Tibial nerve (tissue), 4 donors: ENCODE data around the gene TTC22. TPM values are rescaled to one million over a fixed set of nuclear protein-coding genes. Genes with fewer than 3 reads are reported as not detected.

ENCODE experiments used
- DNase-seq, 2 donors: peaks; one replicate each; pipeline ENCODE4 v3.0.0-alpha.2; 2019; ENCODE audit warnings: low spot score in 2 of 2
- H3K27ac ChIP-seq, 4 donors: fragments of 200-600 bp; sonication (generic) in 3 of 4; one replicate each; pipeline ENCODE4 v1.5.1; 2017 to 2019; ENCODE audit warnings: mild to moderate bottlenecking in 1 of 4
- H3K27me3 ChIP-seq, 2 donors: fragments of 200-600 bp; sonication (generic) in 1 of 2; one replicate each; pipeline versions ENCODE4 v1.5.1 to v1.6.0; 2017 to 2019
- H3K36me3 ChIP-seq, 3 donors: fragments of 200-600 bp; sonication (generic); one replicate each; pipeline ENCODE4 v1.5.1; 2018 to 2019
- H3K4me1 ChIP-seq, 4 donors: fragments of 200-600 bp; sonication (generic) in 3 of 4; one replicate each; pipeline ENCODE4 v1.5.1; 2017 to 2019
- H3K4me3 ChIP-seq, 4 donors: fragments of 200-600 bp; sonication (generic) in 3 of 4; one replicate each; pipeline ENCODE4 v1.5.1; 2017 to 2019; ENCODE audit warnings: mild to moderate bottlenecking in 1 of 4, moderate library complexity in 1 of 4
- H3K9me3 ChIP-seq, 4 donors: fragments of 200-600 bp; sonication (generic) in 3 of 4; one replicate each; pipeline ENCODE4 v1.5.1; 2017 to 2019
- CTCF ChIP-seq, 5 experiments: fragments of 200-600 bp in 3 of 5; fragments of 450-650 bp in 2 of 5; sonication (generic) in 3 of 5; IDR thresholded peaks; one replicate each; pipeline ENCODE4 v1.5.1; 2016 to 2019; ENCODE audit warnings: antibody characterized with exemption in 5 of 5, mild to moderate bottlenecking in 3 of 5, moderate library complexity in 2 of 5
- EP300 ChIP-seq, 2 donors: sonication (generic); formaldehyde crosslinking; IDR thresholded peaks; one replicate each; pipeline ENCODE4 v1.6.1; 2017; ENCODE audit warnings: antibody characterized with exemption in 2 of 2, mild to moderate bottlenecking in 1 of 2
- POLR2A ChIP-seq, 2 donors: fragments of 450-650 bp; IDR thresholded peaks; one replicate each; pipeline ENCODE4 v1.6.1; 2017; ENCODE audit warnings: antibody characterized with exemption in 2 of 2, mild to moderate bottlenecking in 2 of 2, moderate library complexity in 2 of 2
- WGBS, 2 donors: methylation state at CpG; one replicate each; pipeline ENCODE4 v1.1.5; 2018; 5-methylcytosine and 5-hydroxymethylcytosine counted together
- total RNA-seq, 4 donors: library from RNA; depleted of rRNA; stranded (reverse); fragments of >200 nt; gene quantifications; one replicate each; pipeline ENCODE4 v1.1.0, GENCODE V29; 2016

The TTC22 gene
- total RNA-seq, 4 donors from 2014 or later: not detected

- Histone ChIP-seq H3K27ac (no peak overlapping the region), H3K4me3 (no peak overlapping the region), H3K27me3 (peaks cover 0 to 25% of the 10 kb centered on the region in 2 donors), H3K36me3 (no peaks in the 10 kb centered on the region), H3K4me1 (no peaks in the 10 kb centered on the region), H3K9me3 (peaks cover 0 to 19% (median 2%) of the 10 kb centered on the region in 4 donors)
- 30 to 55% methylated on average over 6 to 7 of the region's 7 CpGs for WGBS, 2 donors
- DNase-seq: no peak
- TF ChIP-seq EP300 (IDR thresholded peaks at IDR 0.05) (no peak), CTCF (IDR thresholded peaks at IDR 0.05) (no peak), POLR2A (IDR thresholded peaks at IDR 0.05) (no peak)
These were observed 8.3 kb downstream of the TTC22 start for GRCh38 chr1:54792686-54793282.

- H3K4me3 ChIP-seq: no peak overlapping the region
- DNase-seq: no peak
- H3K36me3 ChIP-seq: no peaks in the 10 kb centered on the region
- no peak overlapping the region for H3K27ac ChIP-seq
- 80% methylated on average over 13 of the region's 13 CpGs for WGBS, 2 donors
- TF ChIP-seq POLR2A (IDR thresholded peaks at IDR 0.05): no peak
- peak in 1 of 5 experiments; percentile 22 for TF ChIP-seq CTCF (IDR thresholded peaks at IDR 0.05)
- H3K9me3 ChIP-seq: peaks cover 0 to 19% (median 2%) of the 10 kb centered on the region in 4 donors
- H3K27me3 ChIP-seq: peaks cover 0 to 32% of the 10 kb centered on the region in 2 donors
- H3K4me1 ChIP-seq: no peaks in the 10 kb centered on the region
These were observed 9.1 kb downstream of the TTC22 start for GRCh38 chr1:54791880-54792522.

GRCh38 chr1:54788459-54788858 is 12.7 kb downstream of the TTC22 start:
- Histone ChIP-seq H3K4me3 (no peak overlapping the region), H3K4me1 (no peaks in the 10 kb centered on the region), H3K27me3 (peaks cover 0 to 40% of the 10 kb centered on the region in 2 donors), H3K36me3 (no peaks in the 10 kb centered on the region), H3K27ac (no peak overlapping the region), H3K9me3 (peaks cover 0 to 19% (median 2%) of the 10 kb centered on the region in 4 donors)
- TF ChIP-seq POLR2A (IDR thresholded peaks at IDR 0.05) (no peak), CTCF (IDR thresholded peaks at IDR 0.05) (no peak), EP300 (IDR thresholded peaks at IDR 0.05) (no peak)
- WGBS, 2 donors: 12 to 28% methylated on average over 5 of the region's 5 CpGs
- no peak for DNase-seq

GRCh38 chr1:54787604-54788003 is 13.5 kb downstream of the TTC22 start:
- no peaks in the 10 kb centered on the region for H3K4me1 ChIP-seq
- no peak for DNase-seq
- H3K4me3 ChIP-seq: no peak overlapping the region
- H3K27ac ChIP-seq: no peak overlapping the region
- no peaks in the 10 kb centered on the region for H3K36me3 ChIP-seq
- WGBS, 2 donors: 66 to 79% methylated on average over 7 to 11 of the region's 11 CpGs
- H3K27me3 ChIP-seq: peaks cover 0 to 42% of the 10 kb centered on the region in 2 donors
- no peak for TF ChIP-seq EP300 (IDR thresholded peaks at IDR 0.05)
- TF ChIP-seq POLR2A (IDR thresholded peaks at IDR 0.05): no peak
- no peak for TF ChIP-seq CTCF (IDR thresholded peaks at IDR 0.05)
- peaks cover 0 to 17% (median 2%) of the 10 kb centered on the region in 4 donors for H3K9me3 ChIP-seq

- Histone ChIP-seq H3K27ac (no peak overlapping the region), H3K4me3 (no peak overlapping the region), H3K9me3 (peaks cover 0 to 9% (median 0%) of the 10 kb centered on the region in 4 donors), H3K4me1 (no peaks in the 10 kb centered on the region), H3K36me3 (no peaks in the 10 kb centered on the region), H3K27me3 (peaks cover 0 to 45% of the 10 kb centered on the region in 2 donors)
- DNase-seq: no peak
- TF ChIP-seq CTCF (IDR thresholded peaks at IDR 0.05) (no peak), POLR2A (IDR thresholded peaks at IDR 0.05) (no peak), EP300 (IDR thresholded peaks at IDR 0.05) (no peak)
- 86 to 89% methylated on average over 8 of the region's 8 CpGs for WGBS, 2 donors
These were observed 14.3 kb downstream of the TTC22 start for GRCh38 chr1:54786778-54787177.
